SK-N-SH (cell line): ENCODE results near the gene MAP2K7. TPM values are rescaled to one million over a fixed set of nuclear protein-coding genes. Genes with fewer than 3 reads are reported as not detected.

Source experiments
- CTCF ChIA-PET: fragments of 300-600, 350-600 bp; formaldehyde crosslinking; extraction: SDS; loops from one replicate; lab custom pipeline; 2021; lab: Yijun Ruan, JAX
- POLR2A ChIA-PET: fragments of 350-600 bp; sonication (Branson Sonifier 250); formaldehyde crosslinking; extraction: SDS; loops from one replicate; lab custom pipeline; 2020; ENCODE audit warnings: antibody characterized with exemption, inconsistent platforms; lab: Yijun Ruan, JAX
- DNase-seq: peaks from one replicate; pipeline ENCODE4 v3.0.0; 2012
- H2AFZ ChIP-seq: fragments of 200-600 bp; sonication (generic); 2 replicates; pipeline ENCODE4 v1.8.1; 2016; ENCODE audit warnings: antibody characterized with exemption, mild to moderate bottlenecking, low read depth
- H3F3A ChIP-seq: fragments of 200-600 bp; sonication (generic); replicated peaks from 2 replicates; pipeline ENCODE3; 2016; ENCODE audit warnings: antibody characterized with exemption, mild to moderate bottlenecking; ENCODE audit not compliant: insufficient read depth
- H3K27ac ChIP-seq, 2 experiments: fragments of 200-500 bp in 1 of 2; fragments of 200-600 bp in 1 of 2; sonication (Bioruptor generic) in 1 of 2; sonication (generic), shearing (Covaris generic) in 1 of 2; 2 replicates each; pipeline versions ENCODE4 v1.5.1 to v1.6.1; 2014 to 2016; ENCODE audit warnings: low read depth in 2 of 2, inconsistent platforms in 1 of 2, low read length in 1 of 2, mild to moderate bottlenecking in 1 of 2, mixed read lengths in 1 of 2
- H3K27me3 ChIP-seq: fragments of 200-600 bp; sonication (generic), shearing (Covaris generic); 2 replicates; pipeline ENCODE4 v1.6.1; 2016; ENCODE audit warnings: mixed run types; ENCODE audit not compliant: insufficient read depth
- H3K36me3 ChIP-seq, 2 experiments: fragments of 200-500 bp in 1 of 2; fragments of 200-600 bp in 1 of 2; sonication (Bioruptor generic) in 1 of 2; sonication (generic) in 1 of 2; replicated peaks in 1 of 2; 2 replicates each; pipeline versions ENCODE3 to v1.5.1; 2014 to 2016; ENCODE audit warnings: low read length in 1 of 2, mild to moderate bottlenecking in 1 of 2; ENCODE audit not compliant: insufficient read depth in 2 of 2, control insufficient read depth in 1 of 2
- H3K4me1 ChIP-seq, 2 experiments: fragments of 200-500 bp in 1 of 2; fragments of 200-600 bp in 1 of 2; sonication (Bioruptor generic) in 1 of 2; sonication (generic), shearing (Covaris generic) in 1 of 2; 2 replicates each; pipeline versions ENCODE4 v1.5.1 to v1.6.1; 2014 to 2016; ENCODE audit warnings: low read depth in 1 of 2, low read length in 1 of 2, mixed run types in 1 of 2; ENCODE audit not compliant: insufficient read depth in 2 of 2, control insufficient read depth in 1 of 2
- H3K4me2 ChIP-seq: fragments of 200-600 bp; sonication (generic), shearing (Covaris generic); 2 replicates; pipeline ENCODE4 v1.6.1; 2017; ENCODE audit warnings: mixed run types
- H3K4me3 ChIP-seq, 2 experiments: fragments of 200-500 bp in 1 of 2; fragments of 200-600 bp in 1 of 2; sonication (Bioruptor generic) in 1 of 2; sonication (generic), shearing (Covaris generic) in 1 of 2; 2 replicates each; pipeline versions ENCODE4 v1.5.1 to v1.8.1; 2014 to 2016; ENCODE audit warnings: low read depth in 2 of 2, inconsistent platforms in 1 of 2, low read length in 1 of 2, mild to moderate bottlenecking in 1 of 2, mixed read lengths in 1 of 2, moderate library complexity in 1 of 2
- H3K79me2 ChIP-seq: fragments of 200-600 bp; sonication (generic); 2 replicates; pipeline ENCODE4 v1.8.1; 2017; ENCODE audit warnings: mild to moderate bottlenecking; ENCODE audit not compliant: insufficient read depth
- H3K9ac ChIP-seq: fragments of 200-600 bp; sonication (generic); 2 replicates; pipeline ENCODE4 v1.6.1; 2017; ENCODE audit warnings: mixed run types
- H3K9me2 ChIP-seq: fragments of 200-600 bp; sonication (generic); 2 replicates; pipeline ENCODE4 v1.6.1; 2017; ENCODE audit warnings: mixed run types
- H3K9me3 ChIP-seq: fragments of 200-600 bp; sonication (generic); 2 replicates; pipeline ENCODE4 v1.6.1; 2017; ENCODE audit warnings: mixed run types, mild to moderate bottlenecking, moderate library complexity
- H4K20me1 ChIP-seq: fragments of 200-600 bp; sonication (generic); 2 replicates; pipeline ENCODE4 v1.6.1; 2017; ENCODE audit warnings: mild to moderate bottlenecking, mixed run types; ENCODE audit not compliant: insufficient read depth
- ELF1 ChIP-seq: IDR thresholded peaks from 2 replicates; pipeline ENCODE4 v1.4.0; 2012
- FOSL2 ChIP-seq: IDR thresholded peaks from 2 replicates; pipeline ENCODE4 v1.4.0; 2012; ENCODE audit warnings: low read depth, mild to moderate bottlenecking, moderate library complexity, borderline replicate concordance
- FOXJ3 ChIP-seq: sonication (generic); formaldehyde crosslinking; IDR thresholded peaks from 2 replicates; pipeline ENCODE4 v1.5.1; 2020; ENCODE audit warnings: mild to moderate bottlenecking, missing genetic modification reagents
- MXI1 ChIP-seq: IDR thresholded peaks from 2 replicates; pipeline ENCODE4 v1.6.1; 2012; ENCODE audit warnings: mild to moderate bottlenecking, low read depth, low read length, improper control_type of control experiment
- NFIC ChIP-seq: IDR thresholded peaks from 2 replicates; pipeline ENCODE4 v1.4.0; 2012; ENCODE audit warnings: borderline replicate concordance
- POLR2AphosphoS5 ChIP-seq: IDR thresholded peaks from 2 replicates; pipeline ENCODE4 v1.6.1; 2012; ENCODE audit warnings: low read depth, low read length
- SIN3A ChIP-seq: IDR thresholded peaks from 2 replicates; pipeline ENCODE4 v1.6.1; 2012; ENCODE audit warnings: low read depth, mild to moderate bottlenecking, low read length, moderate library complexity, borderline replicate concordance
- TAF1 ChIP-seq: IDR thresholded peaks from 2 replicates; pipeline ENCODE4 v1.6.1; 2012; ENCODE audit warnings: low read depth, mild to moderate bottlenecking, low read length, moderate library complexity, borderline replicate concordance
- TCF12 ChIP-seq: IDR thresholded peaks from 2 replicates; pipeline ENCODE4 v1.4.0; 2012
- WGBS: methylation state at CpG from one replicate; pipeline ENCODE4 v1.1.6; 2017; ENCODE audit warnings: low lambda C conversion rate; 5-methylcytosine and 5-hydroxymethylcytosine counted together
- polyA plus RNA-seq, 3 experiments: library from polyadenylated mRNA; depleted of rRNA; stranded (reverse); fragments of >200 nt; gene quantifications; 2 replicates each; pipeline ENCODE4 v1.2.3, GENCODE V29; 2012
- TF ChIP-seq, protein P1 (sequence below): fragments of 150-350 bp; IDR thresholded peaks from 2 replicates; pipeline ENCODE4 v1.6.1; 2016; ENCODE audit warnings: mild to moderate bottlenecking, low read depth, low read length
- TF ChIP-seq, protein P2 (sequence below): IDR thresholded peaks from 2 replicates; pipeline ENCODE4 v1.4.0; 2012; ENCODE audit warnings: low read depth
- TF ChIP-seq, protein P3 (sequence below): fragments of 150-350 bp; IDR thresholded peaks from 2 replicates; pipeline ENCODE4 v1.6.1; 2017; ENCODE audit warnings: antibody characterized with exemption, low read length, low read depth, borderline replicate concordance
- TF ChIP-seq, protein P4 (sequence below): IDR thresholded peaks from 2 replicates; pipeline ENCODE4 v1.4.0; 2012; ENCODE audit warnings: low read depth, borderline replicate concordance
- TF ChIP-seq, protein P5 (sequence below): IDR thresholded peaks from 2 replicates; pipeline ENCODE4; 2012

The MAP2K7 gene
- polyA plus RNA-seq, 1 of the 3 experiments (the other 2 are of a cell fraction), result 13.0 TPM

DNA sequence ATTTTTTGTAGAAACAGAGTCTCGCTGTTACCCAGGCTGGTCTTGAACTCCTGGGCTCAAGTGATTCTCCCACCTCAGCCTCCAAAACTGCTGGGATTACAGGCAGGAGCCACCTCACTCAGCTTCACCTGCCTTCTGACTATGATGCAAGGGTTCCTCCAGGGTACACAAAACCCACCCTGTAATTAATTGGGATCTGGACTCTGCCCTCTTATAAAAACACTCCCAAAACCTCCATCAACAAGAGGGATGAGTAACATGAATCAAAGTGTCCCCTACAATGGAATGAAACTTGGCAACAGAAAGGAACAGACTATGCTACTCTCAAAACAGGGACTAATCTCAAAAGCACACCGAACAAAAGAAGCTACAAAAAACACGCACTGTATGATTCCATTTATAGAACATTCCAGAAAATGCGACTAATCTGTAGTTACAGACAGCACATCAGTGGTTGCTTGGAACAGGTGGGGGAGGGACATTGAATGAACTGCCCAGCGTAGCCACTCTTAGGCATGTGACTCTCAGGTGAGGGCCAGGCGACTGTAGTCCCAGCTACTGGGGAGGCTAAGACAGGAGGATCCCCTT lies 26.3 kb upstream of the MAP2K7 start:
- no peak overlapping the region for H3K27ac ChIP-seq
- H3K36me3 ChIP-seq, result no peaks in the 10 kb centered on the region
- H3K4me3 ChIP-seq, result no peak overlapping the region
- DNase-seq, result no peak
- whole genome bisulfite sequencing, result 75% methylated on average over 6 of the region's 6 CpGs
- no peak overlapping the region for H3K9ac ChIP-seq
- TF ChIP-seq FOXJ3 (CRISPR knock-in tag) (no peak), TCF12 (no peak), MXI1 (no peak)
- TF ChIP-seq, all 33 proteins: peak for 0
- H4K20me1 ChIP-seq, result no peaks in the 10 kb centered on the region
- CTCF ChIA-PET, result interaction anchor here (1.4 kb wide), 2 partner anchors 13 to 26 kb away, joined by 3 to 4 read pairs; partner anchors contain the start of gene MAP2K7
- no peak overlapping the region for H2AFZ ChIP-seq
- no peaks in the 10 kb centered on the region for H3F3A ChIP-seq
- H3K79me2 ChIP-seq, result no peaks in the 10 kb centered on the region
- H3K4me1 ChIP-seq, result peaks cover 0 to 14% of the 10 kb centered on the region in 2 experiments; a peak in 1 of 4 replicates
- POLR2A ChIA-PET, result no interaction called here
- no peaks in the 10 kb centered on the region for H3K9me2 ChIP-seq
- no peak overlapping the region for H3K4me2 ChIP-seq
- no peaks in the 10 kb centered on the region for H3K27me3 ChIP-seq
- no peaks in the 10 kb centered on the region for H3K9me3 ChIP-seq

DNA sequence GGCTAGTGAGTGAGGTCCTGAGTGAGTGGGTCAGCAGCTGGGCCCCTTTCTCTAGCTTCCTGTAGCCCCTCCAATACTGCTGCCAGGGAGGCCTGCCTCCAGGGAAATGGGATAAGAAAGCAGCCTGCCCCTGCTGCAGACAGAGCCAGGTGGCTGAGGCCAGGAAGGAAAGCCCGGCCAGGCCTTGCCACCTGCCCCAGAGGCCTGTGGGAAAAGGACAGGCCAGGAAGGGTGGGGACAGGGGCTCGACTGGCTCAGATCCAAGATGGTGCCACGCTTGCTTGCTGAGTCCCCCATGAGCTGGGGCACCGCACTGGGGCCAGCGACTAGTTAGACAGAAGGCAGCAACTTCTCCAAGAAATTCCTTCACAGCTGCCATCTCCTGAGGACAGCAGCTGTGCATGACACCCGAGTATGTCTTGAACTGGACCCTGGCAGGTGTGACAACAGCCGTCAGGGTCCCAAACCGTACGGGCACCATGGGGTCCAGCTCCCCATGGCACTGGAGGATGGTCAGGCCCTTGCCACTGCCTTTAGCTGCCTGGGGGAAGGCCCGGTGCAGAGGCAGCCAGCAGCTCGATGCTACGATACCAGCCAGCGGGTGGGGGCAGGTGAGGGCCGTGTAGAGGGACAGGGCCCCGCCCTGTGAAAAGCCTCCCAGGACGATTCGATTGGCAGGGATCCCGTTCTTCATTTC lies 24.4 kb upstream of the MAP2K7 start:
- H3K27ac ChIP-seq, result no peak overlapping the region
- 88% methylated on average over 14 of the region's 18 CpGs for WGBS
- H3K4me1 ChIP-seq, result peaks cover 0 to 4% of the 10 kb centered on the region in 2 experiments; a peak in 1 of 4 replicates
- POLR2A ChIA-PET, result no interaction called here
- no peaks in the 10 kb centered on the region for H3K79me2 ChIP-seq
- H3K9me3 ChIP-seq, result no peaks in the 10 kb centered on the region
- no peaks in the 10 kb centered on the region for H4K20me1 ChIP-seq
- no peak for TF ChIP-seq POLR2AphosphoS5
- no peak for TF ChIP-seq NFIC
- TF ChIP-seq, protein P1, sequence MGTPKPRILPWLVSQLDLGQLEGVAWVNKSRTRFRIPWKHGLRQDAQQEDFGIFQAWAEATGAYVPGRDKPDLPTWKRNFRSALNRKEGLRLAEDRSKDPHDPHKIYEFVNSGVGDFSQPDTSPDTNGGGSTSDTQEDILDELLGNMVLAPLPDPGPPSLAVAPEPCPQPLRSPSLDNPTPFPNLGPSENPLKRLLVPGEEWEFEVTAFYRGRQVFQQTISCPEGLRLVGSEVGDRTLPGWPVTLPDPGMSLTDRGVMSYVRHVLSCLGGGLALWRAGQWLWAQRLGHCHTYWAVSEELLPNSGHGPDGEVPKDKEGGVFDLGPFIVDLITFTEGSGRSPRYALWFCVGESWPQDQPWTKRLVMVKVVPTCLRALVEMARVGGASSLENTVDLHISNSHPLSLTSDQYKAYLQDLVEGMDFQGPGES, result no peak
- TF ChIP-seq, protein P2, sequence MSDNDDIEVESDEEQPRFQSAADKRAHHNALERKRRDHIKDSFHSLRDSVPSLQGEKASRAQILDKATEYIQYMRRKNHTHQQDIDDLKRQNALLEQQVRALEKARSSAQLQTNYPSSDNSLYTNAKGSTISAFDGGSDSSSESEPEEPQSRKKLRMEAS, result no peak
- TF ChIP-seq, protein P3, sequence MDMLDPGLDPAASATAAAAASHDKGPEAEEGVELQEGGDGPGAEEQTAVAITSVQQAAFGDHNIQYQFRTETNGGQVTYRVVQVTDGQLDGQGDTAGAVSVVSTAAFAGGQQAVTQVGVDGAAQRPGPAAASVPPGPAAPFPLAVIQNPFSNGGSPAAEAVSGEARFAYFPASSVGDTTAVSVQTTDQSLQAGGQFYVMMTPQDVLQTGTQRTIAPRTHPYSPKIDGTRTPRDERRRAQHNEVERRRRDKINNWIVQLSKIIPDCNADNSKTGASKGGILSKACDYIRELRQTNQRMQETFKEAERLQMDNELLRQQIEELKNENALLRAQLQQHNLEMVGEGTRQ, result no peak
- TF ChIP-seq FOSL2, result no peak
- no peak for TF ChIP-seq TAF1
- TF ChIP-seq SIN3A, result no peak
- TF ChIP-seq ELF1, result no peak
- TF ChIP-seq, protein P4, sequence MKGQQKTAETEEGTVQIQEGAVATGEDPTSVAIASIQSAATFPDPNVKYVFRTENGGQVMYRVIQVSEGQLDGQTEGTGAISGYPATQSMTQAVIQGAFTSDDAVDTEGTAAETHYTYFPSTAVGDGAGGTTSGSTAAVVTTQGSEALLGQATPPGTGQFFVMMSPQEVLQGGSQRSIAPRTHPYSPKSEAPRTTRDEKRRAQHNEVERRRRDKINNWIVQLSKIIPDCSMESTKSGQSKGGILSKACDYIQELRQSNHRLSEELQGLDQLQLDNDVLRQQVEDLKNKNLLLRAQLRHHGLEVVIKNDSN, result no peak
- TF ChIP-seq, protein P5, sequence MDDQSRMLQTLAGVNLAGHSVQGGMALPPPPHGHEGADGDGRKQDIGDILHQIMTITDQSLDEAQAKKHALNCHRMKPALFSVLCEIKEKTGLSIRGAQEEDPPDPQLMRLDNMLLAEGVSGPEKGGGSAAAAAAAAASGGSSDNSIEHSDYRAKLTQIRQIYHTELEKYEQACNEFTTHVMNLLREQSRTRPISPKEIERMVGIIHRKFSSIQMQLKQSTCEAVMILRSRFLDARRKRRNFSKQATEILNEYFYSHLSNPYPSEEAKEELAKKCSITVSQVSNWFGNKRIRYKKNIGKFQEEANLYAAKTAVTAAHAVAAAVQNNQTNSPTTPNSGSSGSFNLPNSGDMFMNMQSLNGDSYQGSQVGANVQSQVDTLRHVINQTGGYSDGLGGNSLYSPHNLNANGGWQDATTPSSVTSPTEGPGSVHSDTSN, result no peak
- H3K9ac ChIP-seq, result no peak overlapping the region
- CTCF ChIA-PET, result interaction anchor here (0.8 kb wide), 1 partner anchor 17 kb away, joined by 4 read pairs; no protein-coding TSS in a partner anchor
- no peaks in the 10 kb centered on the region for H3F3A ChIP-seq
- H3K4me2 ChIP-seq, result no peak overlapping the region
- no peaks in the 10 kb centered on the region for H3K27me3 ChIP-seq
- no peak overlapping the region for H3K4me3 ChIP-seq
- no peaks in the 10 kb centered on the region for H3K9me2 ChIP-seq
- no peak overlapping the region for H2AFZ ChIP-seq
- no peak for DNase-seq
- H3K36me3 ChIP-seq, result no peaks in the 10 kb centered on the region
